Activated T-cell treated with anti-CD3 and anti-CD28 coated beads, Interleukin-2, amount 50 U/mL, for 48 hours (primary cell): ENCODE data around the gene INPPL1.
A peak's percentile ranks its signal among the peaks of the same experiment; 100 is the strongest.

Experiments
- DNase-seq, 2 experiments: peaks; one replicate each; pipeline ENCODE4 v3.0.0-alpha.2; 2020

Gene INPPL1

DNA sequence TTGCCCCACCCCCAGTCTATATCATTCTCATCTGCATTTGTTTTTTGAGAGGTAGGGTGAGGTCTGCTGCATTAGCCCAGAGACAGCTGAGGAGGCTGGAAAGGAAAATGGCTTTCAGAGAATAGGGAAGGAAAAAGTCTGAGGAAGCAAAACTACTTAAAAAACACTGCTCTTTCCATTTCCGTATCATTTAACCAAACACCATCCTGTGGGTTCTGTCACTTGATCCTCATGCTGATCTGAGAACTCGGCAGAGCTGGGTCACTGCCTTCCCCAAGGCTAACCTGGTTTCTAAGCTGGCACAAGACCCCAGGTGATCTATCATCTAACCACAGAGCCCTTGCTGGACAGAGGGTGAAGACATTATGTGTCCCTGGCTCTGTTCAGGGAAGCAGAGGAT, 6.7 kb upstream of the INPPL1 start:
- no peak for DNase-seq

DNA sequence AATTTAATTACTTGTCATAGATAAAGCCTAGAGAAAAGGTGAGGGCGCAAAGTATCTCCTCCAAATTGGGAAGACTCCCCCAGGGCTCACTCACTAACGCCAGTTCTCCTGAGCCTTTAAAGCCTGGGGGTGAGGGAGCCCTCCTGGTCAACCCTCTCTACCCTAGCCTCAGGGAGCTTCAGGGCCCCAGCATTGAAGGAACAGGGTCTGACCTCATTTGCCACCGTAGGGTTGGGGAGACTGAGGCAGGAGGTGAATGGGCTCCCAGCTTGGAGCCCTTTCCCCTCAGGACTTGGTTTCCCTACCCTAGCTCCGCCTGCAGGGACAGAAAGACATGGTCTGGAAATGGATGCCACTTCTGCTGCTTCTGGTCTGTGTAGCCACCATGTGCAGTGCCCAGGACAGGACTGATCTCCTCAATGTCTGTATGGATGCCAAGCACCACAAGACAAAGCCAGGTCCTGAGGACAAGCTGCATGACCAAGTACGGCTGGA, 6.3 kb upstream of the INPPL1 start:
- no peak for DNase-seq

DNA sequence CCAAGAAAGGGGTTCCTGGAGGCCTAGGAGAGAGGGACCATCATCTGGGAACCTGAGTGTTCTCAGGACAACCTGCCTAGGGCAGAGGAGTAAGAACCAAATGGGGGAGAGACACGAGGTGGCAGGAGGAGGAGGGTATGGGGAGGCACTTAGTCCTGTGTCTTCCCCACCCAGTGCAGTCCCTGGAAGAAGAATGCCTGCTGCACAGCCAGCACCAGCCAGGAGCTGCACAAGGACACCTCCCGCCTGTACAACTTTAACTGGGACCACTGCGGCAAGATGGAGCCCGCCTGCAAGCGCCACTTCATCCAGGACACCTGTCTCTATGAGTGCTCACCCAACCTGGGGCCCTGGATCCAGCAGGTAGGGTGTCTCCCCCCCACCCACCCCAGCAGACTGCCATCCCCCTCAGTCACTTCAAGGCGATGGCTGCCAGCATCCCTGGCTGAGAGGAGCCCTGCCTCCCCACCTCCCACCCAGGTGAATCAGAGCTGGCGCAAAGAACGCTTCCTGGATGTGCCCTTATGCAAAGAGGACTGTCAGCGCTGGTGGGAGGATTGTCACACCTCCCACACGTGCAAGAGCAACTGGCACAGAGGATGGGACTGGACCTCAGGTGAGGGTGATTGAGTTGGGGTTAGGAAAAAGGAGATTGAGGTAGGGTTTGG, 3.7 kb upstream of the INPPL1 start:
- no peak for DNase-seq

DNA sequence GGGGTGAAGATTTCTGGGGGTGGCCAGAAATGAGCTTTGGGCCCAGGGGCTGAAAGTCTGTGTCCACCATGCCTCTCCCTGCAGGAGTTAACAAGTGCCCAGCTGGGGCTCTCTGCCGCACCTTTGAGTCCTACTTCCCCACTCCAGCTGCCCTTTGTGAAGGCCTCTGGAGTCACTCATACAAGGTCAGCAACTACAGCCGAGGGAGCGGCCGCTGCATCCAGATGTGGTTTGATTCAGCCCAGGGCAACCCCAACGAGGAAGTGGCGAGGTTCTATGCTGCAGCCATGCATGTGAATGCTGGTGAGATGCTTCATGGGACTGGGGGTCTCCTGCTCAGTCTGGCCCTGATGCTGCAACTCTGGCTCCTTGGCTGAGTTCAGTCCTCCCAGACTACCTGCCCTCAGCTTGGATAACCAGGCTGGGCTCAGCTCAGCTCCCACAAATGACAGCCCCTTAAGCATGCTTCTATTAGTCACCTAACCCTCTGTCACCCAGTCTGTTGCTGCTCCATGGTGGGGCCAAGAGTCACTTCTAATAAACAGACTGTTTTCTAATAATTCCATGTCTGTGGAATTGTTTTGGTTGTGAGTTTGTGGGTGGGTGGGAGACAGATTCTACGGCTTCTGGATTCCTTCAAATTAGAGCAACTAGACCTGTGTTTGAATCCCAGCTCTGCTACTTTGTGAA, 3.0 kb upstream of the INPPL1 start:
- DNase-seq, result no peak

DNA sequence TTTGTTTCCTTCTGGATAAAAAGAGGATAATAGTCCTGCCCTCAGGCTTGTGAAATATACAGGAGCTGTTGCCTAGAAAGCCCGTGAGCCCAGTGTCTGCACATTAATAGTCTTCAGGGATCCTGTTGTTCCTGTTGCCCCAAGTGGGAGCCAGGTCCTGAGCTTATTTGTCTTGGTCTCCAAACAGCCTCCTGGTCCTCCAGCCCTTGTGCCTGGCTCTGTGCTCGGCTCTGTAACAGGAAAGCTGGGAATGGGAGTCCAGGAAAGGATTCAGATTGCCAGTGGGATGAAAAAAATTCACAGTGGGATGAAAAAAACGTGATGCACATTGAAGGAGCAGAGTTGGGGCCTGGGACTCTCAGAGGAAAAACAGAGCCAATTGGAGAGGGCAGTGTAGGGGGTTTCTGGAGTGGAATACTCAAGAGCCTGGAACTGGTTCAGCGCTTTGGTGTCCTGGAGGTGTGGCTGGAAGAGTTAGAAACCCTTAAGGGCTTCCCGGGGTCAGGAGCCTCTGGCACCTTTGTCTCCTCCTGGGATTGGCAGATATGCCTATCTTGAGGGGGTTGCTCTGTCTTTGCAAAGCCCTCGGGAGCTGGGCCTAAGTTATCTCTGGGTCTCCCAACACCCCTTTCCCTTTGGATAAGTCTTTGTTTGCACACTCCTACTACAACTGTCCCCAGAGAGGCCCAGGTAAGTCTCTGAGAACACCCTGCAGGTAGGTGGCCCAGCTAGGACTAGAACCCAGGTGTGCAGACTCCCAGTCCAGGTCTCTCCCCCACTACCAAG, 2.3 kb upstream of the INPPL1 start:
- DNase-seq, result no peak

DNA sequence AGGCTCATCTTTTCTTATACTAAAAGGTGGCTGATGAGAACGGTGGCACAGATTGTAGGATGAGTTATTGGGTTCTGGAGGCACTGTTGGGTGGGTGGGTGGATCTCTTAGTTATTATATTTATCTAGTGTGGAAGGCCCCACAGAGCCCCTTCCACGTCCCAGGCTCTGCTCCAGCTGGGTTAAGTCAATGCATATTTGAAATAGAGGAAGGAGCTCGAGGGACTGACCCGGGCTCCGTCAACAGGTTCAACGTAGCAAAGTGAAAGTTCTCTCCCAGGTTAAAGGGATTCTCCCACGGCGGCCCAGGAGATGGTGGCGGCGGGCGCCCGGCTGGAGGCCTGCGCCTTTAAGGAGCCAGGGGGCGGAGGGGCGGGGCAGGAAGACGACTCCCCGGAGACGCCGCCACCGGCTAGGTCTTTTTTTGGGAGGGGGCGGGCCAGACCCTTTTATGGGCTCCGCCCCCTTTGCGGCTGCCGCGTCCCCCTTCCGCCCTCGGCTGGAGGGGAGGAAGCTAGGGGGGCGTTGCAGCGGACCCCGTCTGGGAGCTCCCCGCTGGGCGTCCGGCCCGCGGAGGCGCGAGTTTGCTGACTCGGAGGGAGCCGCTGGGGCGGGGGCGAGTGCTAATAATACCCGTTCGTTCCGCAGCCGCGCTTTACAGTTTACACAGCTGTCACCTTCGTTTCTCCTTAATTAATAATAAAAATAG, 1.5 kb upstream of the INPPL1 start:
- DNase-seq, result peak; percentile 95

- DNase-seq, result peak; percentile 74 to 80
Observed at GRCh38 chr11:72223615-72224563, 678 bp upstream of the INPPL1 start.

DNA sequence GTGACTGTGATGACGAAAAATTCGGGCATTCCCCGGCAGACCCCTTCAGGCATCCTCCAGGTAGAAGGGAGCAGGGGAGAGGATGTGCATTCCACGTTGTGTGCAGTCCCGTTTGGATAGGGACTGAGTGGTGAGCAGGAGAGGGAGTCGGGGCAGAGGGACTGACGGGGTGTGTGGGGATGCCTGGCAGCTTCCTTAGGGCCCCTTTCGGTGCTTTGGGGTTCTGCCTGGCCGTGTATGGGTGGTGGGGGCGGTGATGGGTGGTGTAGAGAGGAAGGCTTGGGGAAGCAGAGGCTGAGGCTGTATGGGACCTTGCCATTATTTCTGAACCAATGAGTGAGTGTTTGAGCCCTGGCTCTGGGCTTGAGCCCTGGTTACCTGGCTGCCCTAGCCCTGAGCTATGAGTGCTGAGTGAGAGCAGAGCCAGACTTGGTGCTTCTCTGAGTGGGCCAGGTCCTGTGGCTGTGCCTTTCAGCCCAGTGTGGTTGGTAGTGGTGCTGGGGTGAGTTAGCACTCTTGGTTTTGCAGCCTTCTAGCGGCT, 914 bp downstream of the INPPL1 start:
- peak in 1 of 2 experiments; percentile 66 for DNase-seq

GRCh38 chr11:72226701-72227100, 2.1 kb downstream of the INPPL1 start:
- DNase-seq, result peak in 1 of 2 experiments; percentile 12

DNA sequence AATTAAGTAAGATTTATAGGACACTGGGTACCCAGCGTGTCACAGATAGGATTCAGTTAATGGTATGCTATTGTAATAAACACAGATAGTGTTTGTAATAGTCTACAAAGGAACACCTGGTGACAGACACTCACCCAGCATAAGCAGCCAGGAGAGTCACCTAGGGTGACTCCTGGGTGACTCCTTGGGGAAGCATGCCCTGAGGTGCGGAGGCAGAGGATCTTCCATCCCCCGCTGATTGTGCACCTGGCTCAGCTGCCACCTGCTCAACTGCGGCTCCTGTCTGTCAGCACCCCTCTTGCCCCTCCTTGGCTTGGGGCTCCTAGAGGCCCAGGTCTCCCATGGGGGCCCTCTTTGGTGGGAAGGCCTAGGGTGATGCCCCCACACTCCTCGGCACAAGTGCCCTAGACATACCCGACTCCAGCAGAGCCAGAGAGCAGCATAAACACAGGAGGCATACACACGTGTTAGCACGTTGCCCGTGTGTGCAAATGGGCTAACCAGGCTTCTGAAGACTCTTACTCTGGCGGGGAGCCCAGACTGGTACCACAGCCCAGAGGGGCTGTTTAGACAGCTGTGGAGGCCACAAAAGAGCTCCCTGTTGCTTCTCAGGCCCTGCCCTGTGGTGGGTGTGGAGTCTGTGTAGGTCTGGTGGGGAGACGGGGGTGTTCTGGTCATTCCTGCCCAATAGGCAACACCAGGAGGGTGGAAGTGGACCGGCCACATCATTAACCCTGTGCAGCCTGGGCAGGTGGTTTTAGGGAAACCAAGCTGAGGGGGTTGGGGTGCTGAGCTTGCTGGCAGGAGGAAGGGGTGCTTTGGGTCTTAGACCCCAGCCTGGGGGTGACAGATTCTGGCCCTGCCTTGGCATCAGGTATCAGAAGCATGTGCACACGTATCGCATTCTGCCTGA, 3.0 kb downstream of the INPPL1 start:
- DNase-seq, result peak in 1 of 2 experiments; percentile 14

DNA sequence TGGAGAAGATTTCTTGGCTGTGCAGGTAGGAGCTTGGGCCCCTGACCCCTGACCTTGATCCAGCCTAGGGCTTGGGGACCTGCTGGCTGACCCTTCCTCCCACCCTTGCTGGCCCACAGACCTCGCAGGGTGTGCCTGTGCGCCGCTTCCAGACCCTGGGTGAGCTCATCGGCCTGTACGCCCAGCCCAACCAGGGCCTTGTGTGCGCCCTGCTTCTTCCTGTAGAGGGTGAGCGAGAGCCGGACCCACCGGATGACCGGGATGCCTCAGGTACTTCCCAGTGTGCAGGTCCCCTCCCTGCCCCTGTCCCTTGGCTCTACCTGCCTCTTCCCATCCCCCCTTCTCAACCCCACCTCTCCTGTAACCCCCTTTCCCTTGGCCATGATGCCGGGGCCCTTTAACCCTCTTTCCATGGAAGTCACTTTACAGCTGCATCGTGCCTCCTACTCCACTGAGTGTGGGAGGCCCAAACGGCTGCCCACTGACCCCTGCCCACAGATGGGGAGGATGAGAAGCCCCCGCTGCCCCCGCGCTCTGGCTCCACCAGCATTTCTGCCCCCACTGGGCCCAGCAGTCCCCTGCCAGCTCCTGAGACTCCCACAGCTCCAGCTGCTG, 3.8 kb downstream of the INPPL1 start:
- DNase-seq, result peak in 1 of 2 experiments; percentile 11

GRCh38 chr11:72228844-72229231, 4.3 kb downstream of the INPPL1 start:
- no peak for DNase-seq

DNA sequence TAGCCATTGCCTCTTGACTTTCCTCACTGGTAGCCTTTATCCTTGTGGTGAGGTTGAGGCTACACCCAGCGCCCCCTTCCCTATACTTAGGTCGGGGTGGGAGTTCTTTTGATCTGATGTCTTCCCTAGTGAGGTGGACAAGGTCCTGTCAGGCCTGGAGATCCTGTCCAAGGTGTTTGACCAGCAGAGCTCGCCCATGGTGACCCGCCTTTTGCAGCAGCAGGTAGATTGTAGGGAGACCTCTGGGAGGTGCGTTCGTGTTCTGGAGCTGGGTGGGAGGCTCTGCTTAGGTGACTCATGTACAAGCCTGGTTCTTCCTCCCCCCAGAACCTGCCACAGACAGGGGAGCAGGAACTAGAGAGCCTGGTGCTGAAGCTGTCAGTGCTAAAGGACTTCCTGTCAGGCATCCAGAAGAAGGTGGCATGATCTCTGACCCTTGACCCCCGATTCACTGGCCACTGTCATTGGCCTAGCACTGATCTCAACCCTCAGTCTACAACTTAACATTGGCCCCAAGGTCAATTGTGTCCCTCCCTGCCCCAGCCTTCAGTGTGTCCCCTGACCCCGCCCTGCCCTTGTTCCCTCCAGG, 4.9 kb downstream of the INPPL1 start:
- no peak for DNase-seq

DNA sequence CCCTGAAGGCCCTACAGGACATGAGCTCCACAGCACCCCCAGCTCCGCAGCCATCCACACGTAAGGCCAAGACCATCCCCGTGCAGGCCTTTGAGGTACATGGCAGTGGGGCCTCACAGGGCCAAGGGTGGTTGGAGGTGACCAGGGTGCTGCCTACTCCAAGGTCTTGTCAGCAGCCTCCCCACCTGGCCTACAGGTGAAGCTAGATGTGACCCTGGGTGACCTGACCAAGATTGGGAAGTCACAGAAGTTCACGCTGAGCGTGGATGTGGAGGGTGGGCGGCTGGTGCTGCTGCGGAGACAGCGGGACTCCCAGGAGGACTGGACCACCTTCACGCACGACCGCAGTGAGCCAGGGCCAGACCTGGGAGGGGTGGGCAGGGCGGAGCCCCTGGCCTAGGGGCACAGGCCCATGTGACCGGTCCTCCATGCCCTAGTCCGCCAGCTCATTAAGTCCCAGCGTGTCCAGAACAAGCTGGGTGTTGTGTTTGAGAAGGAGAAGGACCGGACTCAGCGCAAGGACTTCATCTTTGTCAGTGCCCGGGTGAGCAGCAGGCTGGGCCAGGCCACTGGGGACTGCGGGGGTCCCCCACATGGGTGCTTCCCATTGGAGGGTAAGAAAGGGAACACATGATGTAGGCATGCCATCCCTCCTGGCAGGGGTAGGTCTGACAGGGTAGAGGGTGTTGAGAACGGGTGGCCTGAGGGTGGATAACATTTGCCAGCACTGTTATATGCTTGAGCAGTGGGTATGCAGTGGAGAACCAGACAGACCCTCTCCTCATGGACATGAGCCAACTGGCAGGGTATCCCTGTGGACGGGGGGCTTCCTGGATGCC, 5.6 kb downstream of the INPPL1 start:
- DNase-seq, result peak in 1 of 2 experiments; percentile 9

GRCh38 chr11:72230764-72231365, 6.3 kb downstream of the INPPL1 start:
- no peak for DNase-seq

DNA sequence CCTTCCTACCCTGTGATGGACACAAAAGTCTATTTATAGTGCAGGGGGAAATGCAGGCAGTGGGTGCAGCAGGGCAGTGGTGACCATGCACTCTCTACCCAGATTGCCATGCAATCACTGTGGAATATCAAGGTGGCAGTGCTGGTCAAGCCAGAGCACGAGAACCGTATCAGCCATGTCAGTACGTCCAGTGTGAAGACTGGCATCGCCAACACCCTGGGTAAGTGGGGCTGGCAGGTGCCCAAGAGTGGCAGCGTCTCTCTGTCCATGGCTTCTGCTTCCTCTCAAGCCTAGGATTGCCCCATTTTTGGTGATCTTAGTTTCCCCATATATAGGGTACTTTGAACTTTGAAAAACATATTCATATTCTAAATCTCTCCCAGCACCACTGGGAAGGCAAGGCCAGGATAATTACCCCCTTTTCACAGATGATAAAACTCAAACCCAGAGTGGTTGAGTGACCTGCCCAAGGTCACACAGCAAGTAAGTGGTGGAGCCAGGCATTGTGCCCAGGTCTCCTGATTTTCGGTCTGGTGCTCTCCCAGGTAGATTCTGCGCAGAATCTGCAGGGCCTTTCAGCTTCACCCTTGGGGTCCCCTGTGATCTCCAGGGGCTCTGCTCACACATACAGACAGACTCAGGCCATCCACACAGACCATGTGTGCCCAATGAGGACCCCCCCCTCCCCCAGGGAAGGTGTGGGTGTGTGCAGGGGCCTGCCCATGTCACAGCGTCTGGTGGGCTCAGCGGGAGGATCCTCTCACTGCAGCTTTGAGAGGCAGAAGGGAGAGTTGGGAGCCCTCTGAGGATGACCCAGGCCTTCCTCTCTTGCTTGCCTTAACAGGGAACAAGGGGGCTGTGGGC, 7.1 kb downstream of the INPPL1 start:
- DNase-seq, result no peak
